Adipose tissue (tissue), 3 donors: ENCODE results near the gene NANOS2. TPM values are rescaled to one million over a fixed set of nuclear protein-coding genes. Genes with fewer than 3 reads are reported as not detected.
"Not testable (repeated sequence)": the region's sequence is repeated elsewhere in the genome, so short reads cannot be mapped to it uniquely, and the experiment has no call there.

Experiments
- H3K27ac ChIP-seq: one replicate; pipeline ENCODE4 v1.5.1; 2013; ENCODE audit warnings: low read depth, low read length
- WGBS, 3 donors: extraction: QIAGEN DNeasy Blood & Tissue Kit; methylation state at CpG; one replicate each; pipeline ENCODE4 v1.1.7; 2013; 5-methylcytosine and 5-hydroxymethylcytosine counted together
- polyA plus RNA-seq, 3 donors: library from polyadenylated mRNA; stranded (reverse); fragments of 200-250 nt; gene quantifications; one replicate each; pipeline ENCODE4 v1.2.3, GENCODE V29; 2013
- donor health status: healthy with polysubstance abuse.
- donor health status: Bipolar disorder and iron deficiency.
- donor health status: healthy.

NANOS2 gene
- polyA plus RNA-seq, 3 donors = not detected

GRCh38 chr19:45882652-45883585 lies 31.7 kb downstream of the NANOS2 start:
- H3K27ac ChIP-seq = no peak overlapping the region
- WGBS, 3 donors = 8 to 30% (median 19%) methylated on average over 44 to 47 of the region's 47 CpGs

GRCh38 chr19:45881909-45882528 lies 32.6 kb downstream of the NANOS2 start:
- WGBS, 3 donors = 12 to 82% (median 74%) methylated on average over 4 of the region's 4 CpGs
- no peak overlapping the region for H3K27ac ChIP-seq

GRCh38 chr19:45881082-45881908 lies 33.3 kb downstream of the NANOS2 start:
- WGBS, 3 donors = 39 to 81% (median 79%) methylated on average over 10 of the region's 10 CpGs
- H3K27ac ChIP-seq = no peak overlapping the region

GRCh38 chr19:45879971-45880370 lies 34.6 kb downstream of the NANOS2 start:
- H3K27ac ChIP-seq = no peak overlapping the region

GRCh38 chr19:45879055-45879454 lies 35.5 kb downstream of the NANOS2 start:
- WGBS, 3 donors = 14 to 69% (median 58%) methylated on average over 3 to 8 of the region's 8 CpGs

More at GRCh38 chr19:45879971-45880370, 34.6 kb downstream of the NANOS2 start:
- WGBS, 3 donors = 53 to 86% (median 71%) methylated on average over 2 of the region's 2 CpGs

GRCh38 chr19:45878043-45878794 lies 36.4 kb downstream of the NANOS2 start:
- H3K27ac ChIP-seq = no peak overlapping the region
- 35 to 78% (median 78%) methylated on average over 10 to 11 of the region's 11 CpGs for WGBS, 3 donors

More at GRCh38 chr19:45879055-45879454, 35.5 kb downstream of the NANOS2 start:
- H3K27ac ChIP-seq = no peak overlapping the region

- no peak overlapping the region for H3K27ac ChIP-seq
- WGBS, 3 donors = 6 to 7% (median 6%) methylated on average over 31 to 41 of the region's 41 CpGs
These were observed 38.0 kb downstream of the NANOS2 start for GRCh38 chr19:45876411-45877197.

- WGBS, 3 donors = 45 to 49% (median 46%) methylated on average over 4 of the region's 4 CpGs
- H3K27ac ChIP-seq = no peak overlapping the region
These were observed 38.5 kb downstream of the NANOS2 start for GRCh38 chr19:45876161-45876410.

GRCh38 chr19:45874620-45874966 lies 40.0 kb downstream of the NANOS2 start:
- H3K27ac ChIP-seq = no peak overlapping the region
- 81 to 92% (median 90%) methylated on average over 7 of the region's 7 CpGs for WGBS, 3 donors

GRCh38 chr19:45873219-45873772 lies 41.3 kb downstream of the NANOS2 start:
- WGBS, 3 donors = 64 to 94% (median 90%) methylated on average over 7 of the region's 7 CpGs
- H3K27ac ChIP-seq = no peak overlapping the region

GRCh38 chr19:45872095-45872919 lies 42.3 kb downstream of the NANOS2 start:
- H3K27ac ChIP-seq = no peak overlapping the region
- WGBS, 3 donors = 84 to 96% (median 94%) methylated on average over 34 of the region's 34 CpGs

GRCh38 chr19:45870798-45871197 lies 43.8 kb downstream of the NANOS2 start:
- 83 to 85% (median 85%) methylated on average over 5 of the region's 5 CpGs for WGBS, 3 donors
- H3K27ac ChIP-seq = no peak overlapping the region

- 54 to 79% (median 70%) methylated on average over 4 of the region's 4 CpGs for WGBS, 3 donors
- H3K27ac ChIP-seq = not testable (repeated sequence)
These were observed 47.3 kb downstream of the NANOS2 start for GRCh38 chr19:45867241-45867640.

GRCh38 chr19:45866400-45867176 lies 48.0 kb downstream of the NANOS2 start:
- H3K27ac ChIP-seq = no peak overlapping the region
- 37 to 73% (median 63%) methylated on average over 11 of the region's 11 CpGs for WGBS, 3 donors

- no peak overlapping the region for H3K27ac ChIP-seq
These were observed 49.2 kb downstream of the NANOS2 start for GRCh38 chr19:45865269-45865948.

More at GRCh38 chr19:45865269-45865948, 49.2 kb downstream of the NANOS2 start:
- 45 to 73% (median 72%) methylated on average over 9 of the region's 9 CpGs for WGBS, 3 donors
